UCSD-AML1 (cell line): ENCODE measurements around the gene BACE1.

Source experiments
- DNase-seq: peaks from one replicate; lab custom pipeline; 2025; ENCODE audit not compliant: unreplicated experiment; lab: John Stamatoyannopoulos, UW

BACE1 gene

DNA sequence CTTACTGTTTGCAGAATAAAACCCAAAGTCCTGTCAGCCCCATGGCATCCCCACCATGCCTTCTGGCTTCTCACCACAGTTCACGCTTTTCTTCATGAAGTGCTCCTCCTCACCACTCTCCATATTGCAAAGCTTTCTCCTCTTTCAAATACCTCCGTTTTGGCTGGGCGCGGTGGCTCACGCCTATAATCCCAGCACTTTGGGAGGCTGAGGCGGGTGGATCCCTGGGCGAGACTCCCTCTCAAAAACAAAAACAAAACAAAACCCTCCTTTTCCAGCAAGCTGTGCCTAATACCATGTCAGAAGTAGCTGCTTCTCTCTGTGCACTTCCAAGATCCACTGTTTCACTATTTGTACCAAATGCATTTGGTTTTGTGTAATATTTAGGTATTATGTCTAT is 6.7 kb downstream of the BACE1 start:
- DNase-seq: no peak

DNA sequence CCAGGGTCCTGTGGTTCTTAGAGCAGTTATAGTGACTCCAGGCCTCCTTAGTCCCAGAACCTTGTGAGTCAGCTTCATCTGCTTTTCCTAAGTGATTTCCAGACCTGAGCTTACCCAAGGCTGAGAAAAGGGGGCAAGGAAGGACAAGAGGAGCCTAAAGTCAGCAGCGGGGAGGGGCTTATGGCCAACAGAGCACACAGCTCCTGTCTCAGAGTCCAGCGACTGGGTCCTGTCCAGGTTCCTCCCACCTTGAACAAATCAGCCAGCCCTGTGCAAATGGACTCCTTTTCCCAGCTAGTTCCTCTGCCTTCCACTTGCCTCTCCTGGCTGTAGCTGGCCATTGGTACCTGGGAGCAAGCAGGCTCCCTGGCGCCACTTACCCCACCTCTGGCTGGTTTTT is 10.9 kb downstream of the BACE1 start:
- DNase-seq: no peak

DNA sequence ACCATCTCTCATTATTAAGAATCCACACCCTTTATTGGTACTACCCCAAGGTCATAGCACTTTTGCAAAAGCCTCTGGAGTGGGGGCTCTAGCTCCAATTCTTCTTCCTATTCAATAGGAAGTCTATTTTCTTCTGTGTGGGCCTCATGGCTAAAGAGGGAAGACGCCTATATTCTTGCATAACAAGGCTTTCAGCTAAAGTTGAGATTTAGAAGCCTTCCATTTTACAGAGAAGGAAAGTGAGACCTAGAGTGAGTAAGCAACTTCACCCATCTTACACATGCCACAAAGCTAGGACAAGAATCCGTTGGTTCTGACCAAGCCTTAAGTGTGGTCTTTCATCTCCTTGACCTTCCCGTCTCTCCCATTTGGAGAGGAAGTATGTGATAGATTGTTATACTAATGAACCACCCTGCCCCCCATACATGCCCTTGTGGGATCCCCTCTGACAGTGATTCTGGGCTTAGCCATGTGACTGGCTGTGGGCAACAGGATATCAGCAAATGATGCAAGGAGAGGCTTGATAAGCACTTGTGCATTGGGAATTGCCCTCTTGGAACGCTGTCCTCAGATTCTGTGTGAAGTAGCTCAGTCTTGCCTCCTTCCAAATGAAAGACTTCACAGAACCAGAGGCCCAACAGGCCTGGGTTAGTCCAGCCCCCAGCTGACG is 12.3 kb downstream of the BACE1 start:
- no peak for DNase-seq

DNA sequence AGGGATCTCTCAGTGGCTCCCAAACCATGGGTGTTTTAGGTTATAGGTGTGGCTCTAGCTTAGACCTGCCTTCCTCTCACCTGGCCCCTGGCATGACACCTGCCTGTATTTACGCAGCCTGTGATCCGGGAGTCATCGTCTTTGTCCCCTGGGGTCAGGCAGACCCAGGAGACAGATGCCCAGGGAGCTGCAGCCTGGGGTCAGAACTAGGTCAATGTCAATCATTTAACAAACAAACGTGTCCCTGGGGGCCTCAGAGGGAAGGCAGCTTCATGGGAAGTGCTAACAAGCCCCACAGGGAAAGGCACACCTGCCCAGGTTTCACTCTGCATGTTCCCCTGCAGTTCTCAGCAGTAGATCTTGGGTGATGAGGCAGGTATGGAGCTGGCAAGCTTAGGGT is 13.0 kb downstream of the BACE1 start:
- no peak for DNase-seq

DNA sequence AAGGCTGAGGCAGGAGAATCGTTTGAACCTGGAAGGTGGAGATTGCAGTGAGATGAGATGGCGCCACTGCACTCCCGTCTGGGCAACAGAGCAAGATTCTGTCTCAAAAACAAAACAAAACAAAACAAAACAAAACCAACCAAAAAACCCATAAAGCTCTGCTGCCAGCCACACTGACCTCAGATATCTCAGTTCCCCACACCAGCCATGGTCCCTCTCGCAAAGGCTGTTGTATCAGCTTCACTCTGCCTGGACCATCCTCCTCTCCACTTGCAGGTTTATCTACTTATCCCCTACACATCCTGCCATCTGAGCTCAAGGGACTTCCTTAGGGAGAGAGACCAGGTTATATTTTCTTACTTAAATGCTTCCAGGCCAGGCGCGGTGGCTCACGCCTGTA is 13.8 kb downstream of the BACE1 start:
- DNase-seq: no peak

DNA sequence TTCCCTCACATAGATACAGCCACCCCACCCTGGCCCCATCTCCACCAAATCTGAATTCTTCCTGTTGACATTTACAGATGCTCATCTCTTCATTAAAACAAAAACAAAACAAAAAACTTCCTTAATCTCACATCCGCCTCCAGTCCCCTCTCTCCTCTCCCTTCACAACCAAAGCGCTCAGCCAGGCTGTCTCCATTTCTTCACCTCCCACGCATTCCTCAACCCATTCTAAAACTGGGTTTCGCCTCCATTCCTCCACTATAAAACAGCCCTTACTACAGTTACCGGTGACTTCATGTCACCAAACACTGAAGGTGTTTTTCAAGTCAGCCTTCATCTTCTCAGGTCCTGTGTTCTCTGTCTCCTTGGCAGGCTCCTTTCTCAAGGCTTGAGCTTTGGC is 15.3 kb downstream of the BACE1 start:
- no peak for DNase-seq

DNA sequence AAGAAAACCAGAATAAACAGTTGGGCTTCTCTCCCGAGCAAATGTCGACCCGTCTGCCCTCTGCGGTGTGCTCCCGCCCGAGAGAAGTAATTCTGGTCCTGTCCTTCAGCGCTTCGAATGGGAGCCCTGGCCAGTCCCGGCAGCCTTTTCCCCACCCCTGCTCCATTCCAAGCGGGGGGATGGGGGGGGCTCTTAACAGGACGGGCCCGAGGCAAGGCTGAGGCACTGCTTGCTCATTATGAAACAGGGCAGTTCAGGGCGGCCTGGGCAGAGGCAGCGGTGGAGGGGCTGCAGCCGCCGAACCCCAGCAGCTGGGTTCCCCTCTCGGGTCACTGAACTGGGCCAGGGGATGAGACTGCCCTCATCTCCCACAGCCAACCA is 15.8 kb downstream of the BACE1 start:
- no peak for DNase-seq

DNA sequence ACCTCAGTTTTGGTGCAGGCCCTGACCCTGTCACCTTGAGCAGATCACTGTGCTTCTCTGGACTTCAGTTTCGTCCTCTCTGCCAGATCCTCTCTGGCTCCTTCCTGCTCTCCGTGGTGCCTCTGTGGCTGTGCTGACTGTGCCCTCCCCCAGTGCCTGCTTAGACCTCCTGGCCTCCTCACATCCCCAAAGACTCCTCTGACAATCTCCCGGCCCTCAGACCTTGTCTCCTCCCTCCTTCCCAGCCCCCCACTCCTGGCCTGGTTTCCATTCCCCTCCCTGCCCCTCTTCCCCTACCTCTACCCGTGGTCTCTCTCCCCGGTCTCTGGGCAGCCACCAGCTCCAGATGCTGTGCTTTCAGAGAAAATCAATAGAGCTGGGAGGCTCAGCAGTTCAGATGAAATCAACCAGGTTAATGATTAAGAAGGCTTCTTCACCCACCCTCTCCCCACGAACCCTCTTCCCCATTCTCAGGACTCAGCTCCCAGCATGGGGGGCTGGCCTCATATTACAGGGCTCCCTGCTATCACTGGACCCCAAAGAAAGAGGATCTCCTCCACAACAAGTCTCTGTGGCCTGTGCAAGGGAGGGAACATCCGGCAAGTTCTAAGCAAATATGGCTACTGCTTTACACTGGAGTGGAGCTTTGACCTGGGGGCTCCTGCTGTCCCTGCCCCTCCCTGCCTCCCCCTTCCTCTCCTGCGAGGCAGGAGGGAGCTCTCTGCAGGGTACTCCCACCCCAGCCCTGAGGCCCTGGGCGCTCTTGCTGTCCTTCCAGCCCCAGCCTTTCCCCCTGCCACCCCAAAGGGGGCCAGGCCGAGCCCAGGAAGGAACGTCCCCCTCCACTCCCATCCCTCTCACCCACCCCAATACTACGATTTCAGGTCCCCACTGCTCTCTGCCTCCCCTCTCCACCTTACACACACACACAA is 16.4 kb downstream of the BACE1 start:
- DNase-seq: no peak

DNA sequence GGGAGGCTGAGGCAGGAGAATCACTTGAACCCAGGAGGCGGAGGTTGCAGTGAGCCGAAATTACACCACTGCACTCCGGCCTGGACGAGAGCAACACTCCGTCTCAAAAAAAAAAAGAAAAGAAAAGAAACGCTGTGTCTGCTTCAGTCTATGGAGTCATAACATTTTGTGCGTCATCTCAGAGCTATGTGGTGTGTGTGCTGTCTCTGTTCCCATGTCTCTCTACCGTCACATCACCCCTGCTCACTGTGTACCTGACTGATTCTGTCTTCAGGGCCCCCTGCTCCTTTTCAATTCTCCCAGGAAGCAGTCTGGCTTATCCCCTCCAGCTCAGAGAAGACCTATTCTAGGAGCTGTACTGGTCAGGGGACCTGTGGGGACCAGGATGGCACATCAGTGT is 17.9 kb downstream of the BACE1 start:
- DNase-seq: no peak

DNA sequence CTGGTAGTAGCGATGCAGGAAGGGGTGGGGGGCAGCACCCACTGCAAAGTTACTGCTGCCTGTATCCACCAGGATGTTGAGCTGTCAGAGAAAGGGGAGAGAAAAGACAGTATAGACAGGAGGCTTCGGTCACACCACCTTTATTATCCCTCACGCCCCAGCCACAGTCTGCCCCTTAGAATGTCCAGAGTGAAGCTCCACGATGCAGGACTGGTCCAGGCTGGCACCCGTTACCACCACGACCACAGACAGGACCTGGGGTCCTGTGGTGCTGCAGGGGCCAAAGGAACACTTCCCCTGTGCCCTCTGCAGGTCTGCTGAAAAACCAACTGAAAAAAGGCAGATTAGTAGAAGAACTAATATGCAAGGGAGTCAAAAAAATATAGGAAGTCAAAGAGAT is 19.2 kb downstream of the BACE1 start:
- DNase-seq: no peak

DNA sequence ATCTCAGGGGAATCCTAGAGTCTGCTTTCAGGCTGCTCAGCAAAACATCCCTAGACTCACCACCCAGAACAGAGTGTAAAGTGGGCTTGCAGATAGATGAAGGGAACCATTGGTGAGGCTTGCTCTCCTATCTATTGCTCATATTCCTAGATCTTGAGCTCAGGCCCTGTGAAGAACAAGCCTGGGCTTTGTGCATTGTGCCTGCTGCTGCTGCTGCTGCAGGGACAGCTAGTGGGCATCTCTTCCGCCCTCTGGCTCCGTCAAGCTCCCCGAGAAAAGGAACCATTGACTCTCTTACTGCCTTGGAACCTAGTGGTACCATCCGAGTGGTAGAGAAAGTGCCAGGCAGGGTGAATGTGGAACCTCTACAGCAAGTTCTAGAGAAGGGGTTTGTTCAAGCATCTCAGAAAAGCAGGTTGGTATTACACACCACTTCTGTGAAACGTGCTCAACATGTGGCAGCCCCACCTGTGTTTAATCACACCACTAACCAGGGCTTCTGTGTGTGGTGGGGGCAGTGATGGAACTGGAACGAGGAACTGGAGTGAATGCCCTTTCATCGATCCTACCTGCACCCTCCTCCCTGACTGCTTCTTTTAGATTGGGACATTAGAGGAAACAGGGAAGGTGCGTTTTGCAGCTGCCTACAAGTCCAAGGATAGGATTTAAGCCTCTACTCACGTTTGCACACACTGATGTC is 20.5 kb downstream of the BACE1 start:
- DNase-seq: no peak

DNA sequence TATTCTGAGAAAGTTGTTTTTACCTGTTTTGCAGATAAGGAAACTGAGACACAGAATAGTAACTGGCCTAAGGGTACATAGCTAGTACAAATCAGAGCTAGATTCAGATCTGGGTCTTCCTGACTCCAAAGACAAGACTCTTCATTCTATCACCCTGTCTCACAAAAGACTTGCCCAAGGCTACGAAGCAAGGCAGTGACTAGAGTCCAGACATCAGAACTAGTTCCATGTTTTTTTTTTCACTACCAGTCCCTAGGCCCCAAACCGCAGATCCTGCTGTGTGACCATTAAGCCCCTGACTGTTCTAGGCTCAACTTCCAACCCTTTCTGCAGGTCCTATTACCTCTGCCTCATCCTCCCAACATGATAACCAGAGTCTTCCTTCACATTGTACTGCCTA is 23.4 kb downstream of the BACE1 start:
- DNase-seq: no peak

DNA sequence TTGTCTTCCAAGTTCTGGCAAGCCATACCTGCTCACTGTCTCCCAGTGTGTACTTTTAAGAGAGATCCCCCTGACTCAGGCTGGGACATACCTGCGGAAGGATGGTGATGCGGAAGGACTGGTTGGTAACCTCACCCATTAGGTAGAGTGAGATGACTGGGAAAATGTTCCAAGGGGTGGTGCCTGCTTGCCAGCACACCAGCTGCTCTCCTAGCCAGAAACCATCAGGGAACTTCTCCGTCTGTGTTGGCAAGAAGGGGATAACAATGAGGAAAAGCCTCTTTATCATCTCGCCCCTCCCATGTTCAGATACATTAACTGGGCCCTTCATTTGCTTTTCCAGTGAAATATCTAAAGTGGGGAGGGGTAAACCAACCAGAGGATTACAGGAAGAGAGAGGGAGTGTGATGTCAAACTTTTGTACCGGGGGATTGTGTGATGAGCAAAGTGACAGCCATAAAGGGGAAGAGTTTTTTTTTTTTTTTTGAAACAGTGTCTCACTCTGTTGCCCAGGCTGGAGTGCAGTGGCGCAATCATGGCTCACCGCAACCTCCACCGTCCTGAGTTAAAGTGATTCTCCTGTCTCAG is 25.2 kb downstream of the BACE1 start, which contains the start of gene BACE1-AS:
BACE1-AS (plus strand) TSS at position 538 of the 588 bp plus-strand sequence.
- no peak for DNase-seq

DNA sequence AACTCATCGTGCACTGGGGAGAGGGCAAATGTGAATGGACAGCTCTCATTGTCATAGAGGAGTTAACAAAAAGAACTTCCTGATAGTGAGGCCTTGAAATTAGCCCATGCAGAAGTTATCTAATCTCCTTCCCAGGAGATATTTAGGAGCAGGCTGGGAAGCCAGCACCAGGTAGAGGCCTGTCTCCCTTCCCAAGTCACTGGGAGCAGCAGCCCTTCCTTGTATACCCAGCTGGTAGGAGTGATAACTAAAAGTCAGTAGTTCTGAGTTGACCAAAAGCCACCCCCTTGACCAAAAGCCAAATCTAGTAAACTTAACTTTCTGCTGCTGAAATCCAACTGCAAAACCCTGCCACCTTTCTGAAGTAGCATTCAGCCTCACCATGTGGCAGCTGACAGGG is 26.3 kb downstream of the BACE1 start:
- no peak for DNase-seq

DNA sequence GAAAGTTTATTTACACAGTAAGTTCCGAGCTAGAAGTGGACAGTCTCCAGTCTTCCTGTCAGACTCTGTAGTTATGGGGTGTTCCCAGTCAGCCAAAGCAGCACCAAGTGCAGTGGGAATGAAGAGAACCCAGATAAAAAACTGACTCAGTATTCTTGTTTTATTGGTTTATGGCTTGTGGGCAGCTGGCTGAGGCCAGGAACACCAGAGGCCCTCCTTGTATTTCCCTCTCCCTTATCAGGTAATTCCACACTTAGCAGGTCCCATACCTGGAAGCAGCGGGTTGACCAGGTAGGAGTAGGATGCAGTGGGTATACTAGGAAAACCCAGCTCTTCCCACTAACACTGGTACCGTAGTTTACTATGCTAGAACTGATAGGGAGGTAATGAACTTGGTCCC is 28.4 kb downstream of the BACE1 start:
- DNase-seq: no peak

DNA sequence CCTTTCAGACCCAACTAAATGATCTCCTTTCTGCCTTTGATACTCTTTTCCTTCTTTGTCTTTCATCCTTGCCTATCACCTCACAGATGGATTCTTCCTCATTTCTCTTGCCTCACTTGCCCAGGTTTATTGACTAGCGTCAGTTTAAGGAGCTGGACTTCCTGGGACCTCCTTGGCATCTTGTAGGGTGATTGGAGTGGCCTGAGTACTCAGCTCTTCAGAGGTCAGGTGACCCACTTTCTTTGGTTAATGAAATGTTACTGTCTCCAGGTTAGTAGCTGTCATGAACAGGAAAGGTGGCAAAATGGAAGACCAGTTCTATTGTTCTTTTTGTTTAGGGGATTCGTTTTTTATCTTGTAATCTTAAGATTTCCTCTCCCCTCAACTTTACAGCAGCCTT is 29.5 kb downstream of the BACE1 start:
- DNase-seq: no peak

DNA sequence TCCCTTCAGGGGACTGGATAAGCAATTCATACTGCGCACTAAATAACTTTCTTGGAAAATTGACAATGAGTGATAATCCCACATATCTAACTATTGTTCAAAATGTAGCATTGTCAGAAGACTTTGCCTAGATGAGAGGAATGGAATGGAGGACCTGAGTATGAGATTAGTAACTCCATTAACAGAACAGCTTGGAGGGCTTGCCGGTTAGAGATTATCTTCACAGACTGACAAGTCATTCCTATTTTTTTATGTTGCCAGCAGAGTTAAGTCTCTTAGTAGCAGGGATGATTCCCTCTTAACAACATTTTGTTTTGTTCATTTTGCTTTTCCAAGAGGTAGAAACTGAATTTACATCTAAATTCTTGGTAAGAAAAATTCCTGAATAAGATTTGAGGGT is 32.0 kb downstream of the BACE1 start:
- no peak for DNase-seq

DNA sequence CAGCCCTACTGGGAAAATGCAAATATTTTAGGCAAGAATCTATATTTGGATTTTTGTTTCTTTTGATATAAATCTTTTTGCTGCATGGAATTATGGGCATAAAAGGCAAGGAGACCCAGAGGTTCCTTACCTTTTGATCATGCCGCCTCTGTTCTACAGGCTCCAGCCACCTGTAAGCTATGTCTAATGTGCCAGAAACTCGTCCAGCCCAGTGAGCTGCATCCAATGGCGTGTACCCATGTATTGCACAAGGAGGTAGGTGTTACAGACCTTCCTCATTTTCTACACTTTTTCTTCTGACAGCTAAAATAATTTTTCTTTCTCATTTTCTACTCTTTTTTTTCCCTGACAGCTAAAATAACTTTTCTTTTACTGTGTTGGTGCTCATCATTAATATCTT is 33.1 kb downstream of the BACE1 start:
- no peak for DNase-seq

DNA sequence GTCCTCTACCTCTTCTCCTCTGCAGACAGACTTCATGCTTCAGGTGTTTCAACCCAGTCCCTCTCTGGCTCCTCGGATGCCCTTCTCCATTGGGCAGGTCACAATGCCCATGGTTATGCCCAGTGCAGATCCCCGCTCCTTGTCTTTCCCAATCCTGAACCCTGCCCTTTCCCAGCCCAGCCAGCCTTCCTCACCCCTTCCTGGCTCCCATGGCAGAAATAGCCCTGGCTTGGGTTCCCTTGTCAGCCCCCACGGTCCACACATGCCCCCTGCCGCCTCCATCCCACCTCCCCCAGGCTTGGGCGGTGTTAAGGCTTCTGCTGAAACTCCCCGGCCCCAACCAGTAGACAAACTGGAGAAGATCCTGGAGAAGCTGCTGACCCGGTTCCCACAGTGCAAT is 34.2 kb downstream of the BACE1 start:
- no peak for DNase-seq

DNA sequence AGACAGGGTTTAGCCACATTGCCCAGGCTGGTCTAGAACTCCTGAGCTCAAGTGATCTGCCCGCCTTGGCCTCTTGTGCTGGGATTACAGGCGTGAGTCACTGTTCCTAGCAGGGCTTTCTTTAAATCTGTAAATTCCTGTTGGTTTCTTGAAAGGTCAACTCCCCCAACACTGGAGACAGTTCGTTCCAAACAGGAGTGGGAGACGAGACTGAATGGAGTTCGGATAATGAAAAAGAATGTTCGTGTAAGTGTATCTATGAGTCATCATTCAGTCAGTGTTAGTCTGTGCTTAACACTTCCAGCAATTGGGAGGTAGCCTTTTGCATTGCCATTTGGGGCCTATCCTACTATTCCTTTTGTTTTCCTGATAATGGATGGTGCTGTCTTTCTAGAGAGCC is 34.9 kb downstream of the BACE1 start:
- no peak for DNase-seq

DNA sequence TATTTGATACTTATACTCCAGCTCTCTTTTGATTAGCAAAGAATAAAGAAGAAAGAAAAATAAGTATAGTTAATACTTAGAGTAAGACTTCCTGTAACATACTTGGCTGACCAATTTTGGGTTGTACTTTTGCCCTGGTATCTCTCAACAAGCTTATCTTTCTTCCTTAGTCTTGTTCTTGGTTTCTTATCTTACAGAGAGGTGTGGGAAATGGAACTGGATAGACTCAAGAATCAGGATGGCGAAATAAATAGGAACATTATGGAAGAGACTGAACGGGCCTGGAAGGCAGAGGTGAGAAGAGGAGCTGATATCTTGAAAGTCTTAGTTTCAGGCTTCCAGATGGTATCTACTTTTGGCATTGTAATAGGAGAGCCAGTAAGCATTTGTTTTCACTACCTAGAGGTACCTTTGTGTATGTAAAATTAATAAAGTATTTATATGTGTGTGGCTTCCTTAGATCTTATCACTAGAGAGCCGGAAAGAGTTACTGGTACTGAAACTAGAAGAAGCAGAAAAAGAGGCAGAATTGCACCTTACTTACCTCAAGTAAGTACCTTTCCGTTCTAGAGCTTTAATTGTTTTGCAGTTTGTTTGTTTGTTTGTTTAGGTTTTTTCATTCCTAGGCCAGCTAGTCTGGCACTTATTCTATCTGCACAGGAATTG is 36.2 kb downstream of the BACE1 start:
- DNase-seq: no peak
